Common myeloid progenitor, CD34-positive (primary cell): ENCODE results near the gene TNNT1.

ENCODE experiments used
- CTCF ChIA-PET: fragments of 350-600 bp; sonication (Branson Sonifier 250); formaldehyde crosslinking; loops from one replicate; lab custom pipeline; 2021; ENCODE audit warnings: antibody characterized with exemption; lab: Charles Lee
- POLR2A ChIA-PET: fragments of 350-600 bp; sonication (Branson Sonifier 250); formaldehyde crosslinking; loops from one replicate; lab custom pipeline; 2021; ENCODE audit warnings: antibody characterized with exemption; lab: Charles Lee
- DNase-seq, 3 donors: peaks; one replicate each; pipeline versions ENCODE4 v3.0.0 to v3.0.0-alpha.2; 2013
- H3K27ac ChIP-seq, 2 experiments: 1 replicate in 1 of 2; 2 replicates in 1 of 2; pipeline ENCODE4 v1.7.0; 2013; ENCODE audit warnings: inconsistent platforms in 2 of 2, low read length in 2 of 2, mild to moderate bottlenecking in 2 of 2, low read depth in 1 of 2, moderate library complexity in 1 of 2; ENCODE audit not compliant: severe bottlenecking in 2 of 2, insufficient read depth in 1 of 2, poor library complexity in 1 of 2
- H3K27me3 ChIP-seq, 5 experiments: replicated peaks in 2 of 5; 1 replicate in 3 of 5; 2 replicates in 2 of 5; pipeline versions ENCODE4 v1.6.1 to v1.7.0; 2013; ENCODE audit warnings: low read length in 4 of 5, mild to moderate bottlenecking in 2 of 5, moderate library complexity in 2 of 5, inconsistent platforms in 1 of 5; ENCODE audit not compliant: insufficient read depth in 5 of 5, control insufficient read depth in 4 of 5
- H3K36me3 ChIP-seq, 4 experiments: 1 replicate in 2 of 4; 2 replicates in 2 of 4; pipeline versions ENCODE4 v1.6.1 to v1.7.0; 2013; ENCODE audit warnings: low read length in 3 of 4, control low read depth in 1 of 4, mild to moderate bottlenecking in 1 of 4; ENCODE audit not compliant: control insufficient read depth in 4 of 4, insufficient read depth in 4 of 4
- H3K4me1 ChIP-seq, 4 experiments: 1 replicate in 3 of 4; 2 replicates in 1 of 4; pipeline versions ENCODE4 v1.6.1 to v1.7.1; 2013; ENCODE audit warnings: low read length in 3 of 4, mild to moderate bottlenecking in 3 of 4, control low read depth in 1 of 4, inconsistent platforms in 1 of 4, moderate library complexity in 1 of 4; ENCODE audit not compliant: control insufficient read depth in 4 of 4, insufficient read depth in 4 of 4; ENCODE audit errors: control extremely low read depth in 1 of 4
- H3K4me3 ChIP-seq, 7 experiments: 1 replicate in 4 of 7; 2 replicates in 3 of 7; pipeline versions ENCODE4 v1.5.1 to v1.7.0; 2013; ENCODE audit warnings: mild to moderate bottlenecking in 7 of 7, low read length in 6 of 7, moderate library complexity in 6 of 7, inconsistent platforms in 2 of 7, low read depth in 2 of 7, control low read depth in 1 of 7; ENCODE audit not compliant: insufficient read depth in 4 of 7, control insufficient read depth in 1 of 7; ENCODE audit errors: extremely low read depth in 1 of 7
- H3K9me3 ChIP-seq, 5 experiments: 1 replicate in 4 of 5; 2 replicates in 1 of 5; pipeline versions ENCODE4 v1.6.1 to v1.7.1; 2013; ENCODE audit warnings: low read length in 4 of 5, mild to moderate bottlenecking in 2 of 5, inconsistent platforms in 1 of 5, low read depth in 1 of 5, moderate library complexity in 1 of 5; ENCODE audit not compliant: control insufficient read depth in 4 of 5, insufficient read depth in 2 of 5; ENCODE audit errors: control extremely low read depth in 1 of 5
- WGBS: methylation state at CpG from one replicate; pipeline ENCODE4 v1.1.5; 2013; ENCODE audit not compliant: insufficient coverage; 5-methylcytosine and 5-hydroxymethylcytosine counted together

The TNNT1 gene

DNA sequence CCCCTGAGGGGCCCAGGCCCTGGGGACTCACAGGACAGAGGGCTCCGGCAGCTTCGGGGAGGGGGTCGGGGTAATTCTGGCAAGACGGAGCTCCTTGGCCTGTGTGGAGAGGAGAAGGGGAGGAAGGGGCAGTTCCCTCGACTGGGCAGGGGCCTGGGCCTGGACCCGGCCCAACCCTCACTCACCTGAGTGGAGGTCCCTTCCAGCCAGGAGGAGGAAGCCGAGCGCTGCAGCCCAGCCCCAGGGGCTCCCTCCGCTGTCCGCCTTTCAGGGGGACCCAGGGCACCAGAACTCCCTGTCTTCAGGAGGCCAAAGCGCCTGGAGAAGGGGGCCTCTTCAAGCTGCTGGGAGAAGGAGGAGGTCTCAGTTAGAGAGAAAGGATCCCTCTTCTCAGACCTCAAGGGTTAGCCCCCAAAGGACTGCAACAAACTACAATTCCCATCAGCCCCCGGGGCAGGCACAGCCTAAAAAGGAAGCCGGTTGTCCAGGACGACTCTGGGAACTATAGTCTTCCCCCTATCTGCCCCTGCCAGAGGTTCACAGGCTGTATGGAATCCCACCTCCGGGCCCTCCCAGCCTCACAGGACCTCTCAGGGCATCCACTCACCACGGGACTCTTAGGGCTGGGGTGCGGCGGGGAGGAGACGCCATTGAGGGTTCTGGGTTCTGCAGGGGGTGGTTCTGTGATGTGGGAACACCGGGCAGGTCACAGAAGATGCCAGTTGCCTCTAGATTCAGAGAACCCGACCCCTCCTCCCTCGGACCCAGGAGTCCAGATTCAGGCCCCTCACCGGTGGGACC lies 53.5 kb downstream of the TNNT1 start:
- H3K36me3 ChIP-seq, result peaks cover 5 to 53% (median 35%) of the 10 kb centered on the region in 4 experiments
- 99% methylated on average over 9 of the region's 23 CpGs for WGBS
- H3K4me3 ChIP-seq, result no peak overlapping the region
- peaks cover 0 to 17% (median 9%) of the 10 kb centered on the region in 4 experiments for H3K4me1 ChIP-seq
- ChIA-PET POLR2A (no interaction called here), CTCF (interaction anchor here (1.1 kb wide), 1 partner anchor 10 kb away, joined by 3 read pairs; no protein-coding TSS in a partner anchor)
- no peaks in the 10 kb centered on the region for H3K9me3 ChIP-seq
- H3K27me3 ChIP-seq, result no peaks in the 10 kb centered on the region
- H3K27ac ChIP-seq, result no peak overlapping the region
- DNase-seq, result no peak

DNA sequence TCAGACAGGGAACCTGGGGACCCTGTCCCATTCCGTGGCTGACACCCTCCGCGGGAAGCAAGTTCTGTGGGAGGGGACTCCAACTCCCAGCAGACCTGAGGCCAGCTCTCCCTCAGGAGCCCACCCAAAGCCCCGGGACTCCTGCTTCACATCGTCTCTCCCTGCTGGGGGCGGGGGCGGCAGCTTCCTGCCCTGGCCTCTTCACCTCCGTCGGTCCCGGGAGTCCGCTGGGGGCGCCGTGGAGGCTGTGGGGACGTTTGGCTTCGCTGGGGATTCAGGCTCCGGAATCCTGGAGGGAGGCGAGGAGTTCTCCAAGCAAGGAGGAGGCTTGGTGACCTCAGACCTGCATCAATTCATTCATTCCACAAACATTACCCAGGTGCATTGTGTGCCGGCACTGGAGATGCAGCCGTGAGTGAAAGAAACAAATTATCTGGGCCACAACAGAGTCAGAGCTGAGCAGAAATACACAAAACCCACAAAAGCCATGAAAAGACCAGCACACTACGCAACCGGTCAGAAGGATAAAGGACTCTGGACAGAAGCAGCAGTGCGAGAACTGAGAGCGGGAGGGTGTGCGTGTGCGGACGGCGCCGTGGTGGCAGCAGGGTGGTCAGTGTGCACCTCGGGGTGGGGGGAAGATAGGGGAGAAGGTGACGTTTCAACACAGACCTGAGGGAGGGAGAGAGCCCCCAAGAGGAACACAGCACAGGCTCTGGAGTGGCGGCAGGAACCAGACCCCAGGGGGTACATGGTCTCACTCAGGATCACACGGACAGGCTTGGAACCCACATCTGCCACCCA lies 54.3 kb downstream of the TNNT1 start:
- Histone ChIP-seq H3K27ac (no peak overlapping the region), H3K36me3 (peaks cover 5 to 53% (median 33%) of the 10 kb centered on the region in 4 experiments), H3K9me3 (no peaks in the 10 kb centered on the region), H3K4me3 (no peak overlapping the region), H3K4me1 (peaks cover 0 to 17% (median 9%) of the 10 kb centered on the region in 4 experiments), H3K27me3 (no peaks in the 10 kb centered on the region)
- WGBS, result 98% methylated on average over 24 of the region's 32 CpGs
- no peak for DNase-seq
- ChIA-PET POLR2A (no interaction called here), CTCF (interaction anchor here (1.1 kb wide), 1 partner anchor 10 kb away, joined by 3 read pairs; no protein-coding TSS in a partner anchor)

DNA sequence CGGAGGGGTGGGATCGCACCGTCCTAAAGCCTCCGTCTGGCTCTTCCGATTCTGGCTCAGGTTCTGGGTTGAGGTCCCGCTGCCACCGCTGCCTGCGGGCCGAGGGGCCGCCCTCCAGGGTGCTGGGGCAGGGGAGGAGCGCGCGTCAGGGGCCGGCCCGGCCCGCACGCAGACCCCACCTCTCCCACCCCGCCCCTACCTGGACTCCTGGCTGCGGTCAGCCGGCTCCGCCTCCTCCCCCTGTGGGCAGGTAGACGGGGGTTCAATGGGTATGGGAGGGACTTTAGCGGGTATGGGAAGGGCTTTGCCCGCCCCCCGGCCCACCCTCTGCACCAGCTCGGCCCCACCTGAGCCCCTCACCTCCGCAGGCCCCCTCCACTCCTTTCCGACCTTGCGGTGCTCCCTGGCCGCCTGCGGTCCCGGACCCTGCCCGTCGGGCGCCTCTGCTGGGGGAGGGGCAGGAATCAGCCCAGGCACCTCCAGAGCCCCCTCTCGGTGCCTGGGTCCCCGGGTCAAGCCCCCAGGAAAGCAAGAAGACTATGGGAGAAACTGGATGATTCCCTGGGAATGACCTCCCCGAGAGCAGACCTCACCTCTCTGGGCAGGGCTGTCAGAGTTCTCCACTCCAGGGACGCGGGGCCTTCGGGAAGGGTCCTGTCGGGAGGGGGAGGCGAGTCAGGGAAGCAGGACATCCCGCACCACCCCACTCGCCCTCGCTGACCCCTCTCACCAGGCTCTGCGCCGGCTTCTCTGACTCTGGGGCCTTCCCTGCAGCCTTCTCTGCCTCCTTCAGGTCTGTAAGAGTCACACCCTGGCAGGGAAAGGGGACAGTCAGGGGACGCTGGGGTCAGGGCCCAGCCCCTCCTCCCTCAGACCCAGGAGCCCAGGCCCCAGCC lies 56.3 kb downstream of the TNNT1 start:
- Histone ChIP-seq H3K4me3 (no peak overlapping the region), H3K4me1 (peaks cover 0 to 10% (median 2%) of the 10 kb centered on the region in 4 experiments), H3K27me3 (peaks cover 0 to 9% (median 5%) of the 10 kb centered on the region in 5 experiments), H3K36me3 (peaks cover 2 to 46% (median 27%) of the 10 kb centered on the region in 4 experiments), H3K27ac (no peak overlapping the region), H3K9me3 (no peaks in the 10 kb centered on the region)
- ChIA-PET POLR2A (no interaction called here), CTCF (no interaction called here)
- 97% methylated on average over 37 of the region's 49 CpGs for WGBS
- no peak for DNase-seq

DNA sequence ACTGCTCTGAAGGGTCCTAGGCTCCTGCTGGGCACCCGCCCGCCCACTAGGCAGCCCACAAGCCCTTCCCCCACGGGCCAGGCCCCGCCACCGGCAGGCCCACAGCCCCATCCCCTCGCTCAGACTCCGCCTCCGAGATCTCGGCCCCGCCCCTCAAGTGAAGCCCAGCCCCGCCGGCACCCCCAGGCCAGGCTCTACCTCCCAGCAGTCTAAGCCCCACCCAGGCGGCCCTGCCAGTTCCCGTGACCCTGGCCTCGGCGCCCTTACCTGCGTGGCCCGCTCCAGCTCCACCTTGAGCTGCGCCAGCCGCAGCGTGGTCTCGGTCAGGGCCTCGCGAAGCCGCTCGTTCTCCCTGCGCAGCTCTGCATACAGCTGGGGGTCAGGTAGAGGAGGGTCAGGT lies 57.1 kb downstream of the TNNT1 start:
- DNase-seq, result no peak
- H3K4me1 ChIP-seq, result peaks cover 0 to 16% (median 5%) of the 10 kb centered on the region in 4 experiments
- POLR2A ChIA-PET, result no interaction called here
- peaks cover 0 to 16% (median 10%) of the 10 kb centered on the region in 5 experiments for H3K27me3 ChIP-seq
- 93% methylated on average over 6 of the region's 27 CpGs for WGBS
- H3K4me3 ChIP-seq, result no peak overlapping the region
- CTCF ChIA-PET, result no interaction called here
- H3K36me3 ChIP-seq, result peaks cover 2 to 46% (median 27%) of the 10 kb centered on the region in 4 experiments
- no peaks in the 10 kb centered on the region for H3K9me3 ChIP-seq
- H3K27ac ChIP-seq, result no peak overlapping the region

DNA sequence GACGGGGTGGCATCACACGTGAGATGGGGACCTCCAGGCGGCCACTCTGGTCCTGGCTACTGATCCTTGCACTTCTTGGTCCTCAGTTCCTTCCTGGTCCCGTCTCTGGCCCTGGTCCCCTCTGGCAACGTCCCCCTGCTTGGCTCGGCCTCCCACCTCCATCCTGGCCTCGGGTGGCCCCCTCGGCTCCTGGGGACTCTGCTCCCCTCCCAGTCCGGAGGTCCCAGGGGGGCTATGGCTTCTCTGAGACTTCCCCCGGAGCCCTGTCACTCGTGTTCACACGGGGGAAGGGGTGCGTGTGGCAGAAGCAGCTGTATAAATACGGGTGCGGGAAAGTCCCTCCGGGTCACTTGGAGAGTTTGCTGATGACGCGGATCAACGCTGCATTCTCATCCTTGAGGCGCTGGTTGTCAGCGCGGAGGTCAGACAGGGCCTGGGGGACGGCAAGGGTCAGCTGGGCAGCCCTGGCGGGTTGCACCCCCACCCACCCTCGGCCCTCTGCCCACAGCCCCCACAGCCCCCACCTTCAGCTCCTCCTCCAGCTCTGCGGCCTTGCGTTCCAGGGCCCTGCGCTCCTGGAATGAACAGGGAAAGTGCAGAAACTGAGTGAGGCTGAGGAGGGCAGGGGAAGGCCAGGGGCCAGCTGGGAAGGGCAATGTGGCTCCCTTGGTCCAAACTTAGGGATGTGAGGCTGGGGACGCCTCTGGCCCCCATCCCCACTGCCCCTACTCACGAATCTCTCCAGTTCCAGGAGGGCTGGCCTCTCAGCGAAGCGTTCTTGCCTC lies 57.7 kb downstream of the TNNT1 start:
- Histone ChIP-seq H3K27ac (no peak overlapping the region), H3K4me3 (no peak overlapping the region), H3K36me3 (peaks cover 2 to 46% (median 27%) of the 10 kb centered on the region in 4 experiments), H3K4me1 (peaks cover 0 to 19% (median 8%) of the 10 kb centered on the region in 4 experiments), H3K27me3 (peaks cover 0 to 23% (median 10%) of the 10 kb centered on the region in 5 experiments), H3K9me3 (no peaks in the 10 kb centered on the region)
- ChIA-PET POLR2A (interaction anchor here (0.6 kb wide), 1 partner anchor 621 kb away, joined by 3 read pairs; no protein-coding TSS in a partner anchor), CTCF (interaction anchor here (1.1 to 1.2 kb wide), 2 partner anchors 8 to 25 kb away, joined by 3 to 4 read pairs; no protein-coding TSS in a partner anchor)
- no peak for DNase-seq
- WGBS, result 94% methylated on average over 18 of the region's 32 CpGs

DNA sequence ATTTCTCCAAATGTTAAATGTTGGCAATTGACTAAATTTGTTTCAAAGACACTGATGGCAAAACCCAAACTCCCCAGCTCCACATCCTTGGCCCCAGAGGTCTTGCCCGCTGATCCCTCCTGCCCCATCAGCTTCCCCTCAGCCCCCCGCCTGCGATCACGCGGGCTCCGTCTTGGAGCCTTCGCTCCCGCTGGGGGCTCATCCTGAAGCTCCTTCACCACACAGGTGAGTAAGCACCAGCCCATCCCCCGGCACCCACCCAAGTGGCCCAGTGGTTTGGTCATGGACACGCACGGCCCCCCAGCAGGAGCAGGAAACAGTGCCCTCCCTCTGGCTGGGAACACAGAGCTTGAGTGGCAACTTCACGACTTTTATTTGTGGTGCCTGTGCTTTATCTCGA lies 58.4 kb downstream of the TNNT1 start:
- Histone ChIP-seq H3K9me3 (no peaks in the 10 kb centered on the region), H3K27me3 (peaks cover 4 to 30% (median 16%) of the 10 kb centered on the region in 5 experiments), H3K36me3 (peaks cover 2 to 43% (median 25%) of the 10 kb centered on the region in 4 experiments), H3K27ac (no peak overlapping the region), H3K4me1 (peaks cover 0 to 19% (median 8%) of the 10 kb centered on the region in 4 experiments), H3K4me3 (no peak overlapping the region)
- DNase-seq, result no peak
- ChIA-PET POLR2A (no interaction called here), CTCF (interaction anchor here (1.1 to 1.4 kb wide), 3 partner anchors 9 to 42 kb away, joined by 3 to 8 read pairs (median 4); no protein-coding TSS in a partner anchor)
- WGBS, result 97% methylated on average over 13 of the region's 13 CpGs
